Nephron progenitor cell (in vitro differentiated cells): Measurements from ENCODE around the gene MTM1.
A peak's percentile ranks its signal among the peaks of the same experiment; 100 is the strongest.

Experiments used
- DNase-seq: peaks from one replicate; pipeline ENCODE4 v3.0.0; 2021
- H3K27ac Mint-ChIP-seq: 2 replicates; pipeline ENCODE4 v1.8.0; 2021; ENCODE audit warnings: mild to moderate bottlenecking, moderate library complexity, mixed read lengths
- H3K27me3 Mint-ChIP-seq: 2 replicates; pipeline ENCODE4 v1.8.0; 2021; ENCODE audit warnings: mild to moderate bottlenecking, low read depth, mixed read lengths; ENCODE audit not compliant: poor library complexity
- H3K36me3 Mint-ChIP-seq: 2 replicates; pipeline ENCODE4 v1.8.0; 2021; ENCODE audit warnings: low read depth, mixed read lengths
- H3K4me1 Mint-ChIP-seq: 2 replicates; pipeline ENCODE4 v1.8.0; 2021; ENCODE audit warnings: mixed read lengths
- H3K4me3 Mint-ChIP-seq: 2 replicates; pipeline ENCODE4 v1.8.0; 2021; ENCODE audit warnings: mild to moderate bottlenecking, moderate library complexity, mixed read lengths
- H3K9me3 Mint-ChIP-seq: 2 replicates; pipeline ENCODE4 v1.8.0; 2021; ENCODE audit warnings: mild to moderate bottlenecking, moderate library complexity, mixed read lengths
- CTCF ChIP-seq: fragments of 200-600 bp; sonication (generic); IDR thresholded peaks from 2 replicates; pipeline ENCODE4 v1.5.0; 2021; ENCODE audit warnings: antibody characterized with exemption

MTM1 gene

GRCh38 chrX:150644422-150644821, 76.0 kb downstream of the MTM1 start:
- Mint-ChIP-seq H3K27ac (no peak overlapping the region), H3K36me3 (no peaks in the 10 kb centered on the region), H3K9me3 (no peaks in the 10 kb centered on the region), H3K4me1 (peaks cover 21% of the 10 kb centered on the region), H3K27me3 (no peaks in the 10 kb centered on the region), H3K4me3 (no peak overlapping the region)
- no peak for DNase-seq
- no peak for TF ChIP-seq CTCF

- peaks cover 5% of the 10 kb centered on the region for H3K36me3 Mint-ChIP-seq
- peak overlapping the region; percentile 24 for H3K27ac Mint-ChIP-seq
- peaks cover 21% of the 10 kb centered on the region for H3K4me1 Mint-ChIP-seq
- H3K4me3 Mint-ChIP-seq = no peak overlapping the region
- H3K9me3 Mint-ChIP-seq = peaks cover 12% of the 10 kb centered on the region
- no peaks in the 10 kb centered on the region for H3K27me3 Mint-ChIP-seq
- DNase-seq = no peak
- TF ChIP-seq CTCF = no peak
Measured at GRCh38 chrX:150647331-150647730, 78.9 kb downstream of the MTM1 start.

GRCh38 chrX:150648296-150648940, 80.0 kb downstream of the MTM1 start:
- no peak for TF ChIP-seq CTCF
- no peak for DNase-seq
- peaks cover 12% of the 10 kb centered on the region for H3K9me3 Mint-ChIP-seq
- no peaks in the 10 kb centered on the region for H3K27me3 Mint-ChIP-seq
- H3K27ac Mint-ChIP-seq = peak overlapping the region; percentile 18
- H3K4me1 Mint-ChIP-seq = peaks cover 21% of the 10 kb centered on the region
- H3K4me3 Mint-ChIP-seq = no peak overlapping the region
- H3K36me3 Mint-ChIP-seq = peaks cover 5% of the 10 kb centered on the region

GRCh38 chrX:150649096-150649870, 80.9 kb downstream of the MTM1 start:
- no peak overlapping the region for H3K27ac Mint-ChIP-seq
- no peak overlapping the region for H3K4me3 Mint-ChIP-seq
- H3K4me1 Mint-ChIP-seq = peaks cover 21% of the 10 kb centered on the region
- H3K27me3 Mint-ChIP-seq = no peaks in the 10 kb centered on the region
- TF ChIP-seq CTCF = no peak
- DNase-seq = no peak
- peaks cover 16% of the 10 kb centered on the region for H3K9me3 Mint-ChIP-seq
- H3K36me3 Mint-ChIP-seq = peaks cover 9% of the 10 kb centered on the region

- H3K27me3 Mint-ChIP-seq = no peaks in the 10 kb centered on the region
- no peak for TF ChIP-seq CTCF
- peaks cover 9% of the 10 kb centered on the region for H3K4me1 Mint-ChIP-seq
- no peak overlapping the region for H3K27ac Mint-ChIP-seq
- H3K36me3 Mint-ChIP-seq = peaks cover 27% of the 10 kb centered on the region
- DNase-seq = no peak
- peaks cover 26% of the 10 kb centered on the region for H3K9me3 Mint-ChIP-seq
- H3K4me3 Mint-ChIP-seq = no peak overlapping the region
Measured at GRCh38 chrX:150651906-150652305, 83.5 kb downstream of the MTM1 start.

- no peaks in the 10 kb centered on the region for H3K27me3 Mint-ChIP-seq
- peaks cover 41% of the 10 kb centered on the region for H3K36me3 Mint-ChIP-seq
- H3K9me3 Mint-ChIP-seq = peaks cover 28% of the 10 kb centered on the region
- DNase-seq = no peak
- no peak overlapping the region for H3K27ac Mint-ChIP-seq
- H3K4me1 Mint-ChIP-seq = no peaks in the 10 kb centered on the region
- no peak for TF ChIP-seq CTCF
- H3K4me3 Mint-ChIP-seq = no peak overlapping the region
Measured at GRCh38 chrX:150655788-150656187, 87.4 kb downstream of the MTM1 start.
